Smooth muscle cell (in vitro differentiated cells): ENCODE data around the gene KRT78. TPM values are rescaled to one million over a fixed set of nuclear protein-coding genes. Genes with fewer than 3 reads are reported as not detected.

Experiments used
- DNase-seq: peaks from one replicate; lab custom pipeline; 2025; ENCODE audit not compliant: unreplicated experiment; lab: John Stamatoyannopoulos, UW
- H2AFZ ChIP-seq: fragments of 200-600 bp; sonication (generic); 2 replicates; pipeline ENCODE4 v1.6.0; 2016; ENCODE audit warnings: antibody characterized with exemption, low read depth, mild to moderate bottlenecking
- H3F3A ChIP-seq: fragments of 200-600 bp; sonication (generic); 2 replicates; pipeline ENCODE4 v1.6.0; 2017; ENCODE audit warnings: antibody characterized with exemption, low read depth
- H3K27ac ChIP-seq: fragments of 200-600 bp; sonication (generic); 2 replicates; pipeline ENCODE4 v1.5.1; 2016; ENCODE audit warnings: low read depth, mild to moderate bottlenecking
- H3K27me3 ChIP-seq: fragments of 200-600 bp; sonication (generic); 2 replicates; pipeline ENCODE4 v1.6.1; 2016; ENCODE audit warnings: low read depth, mild to moderate bottlenecking
- H3K36me3 ChIP-seq: fragments of 200-600 bp; sonication (generic); 2 replicates; pipeline ENCODE4 v1.5.1; 2016; ENCODE audit warnings: low read depth
- H3K4me1 ChIP-seq: fragments of 200-600 bp; sonication (generic); 2 replicates; pipeline ENCODE4 v1.5.1; 2016; ENCODE audit warnings: low read depth
- H3K4me2 ChIP-seq: fragments of 200-600 bp; sonication (generic); 2 replicates; pipeline ENCODE4 v1.6.0; 2016; ENCODE audit warnings: mild to moderate bottlenecking
- H3K4me3 ChIP-seq: fragments of 200-600 bp; sonication (generic); 2 replicates; pipeline ENCODE4 v1.5.1; 2016; ENCODE audit warnings: mild to moderate bottlenecking
- H3K79me2 ChIP-seq: fragments of 200-600 bp; sonication (generic); 2 replicates; pipeline ENCODE4 v1.6.0; 2016; ENCODE audit warnings: low read depth, mild to moderate bottlenecking
- H3K9ac ChIP-seq: fragments of 200-600 bp; sonication (generic); 2 replicates; pipeline ENCODE4 v1.6.0; 2016; ENCODE audit warnings: low read depth
- H3K9me3 ChIP-seq: fragments of 200-600 bp; sonication (generic); replicated peaks from 2 replicates; pipeline ENCODE4 v1.5.1; 2016; ENCODE audit warnings: low read depth
- H4K20me1 ChIP-seq: fragments of 200-600 bp; sonication (generic); 2 replicates; pipeline ENCODE4 v1.6.0; 2016; ENCODE audit warnings: low read depth
- whole genome bisulfite sequencing: methylation state at CpG from one replicate; pipeline ENCODE4 v1.1.7; 2016; ENCODE audit warnings: low lambda C conversion rate; 5-methylcytosine and 5-hydroxymethylcytosine counted together
- polyA plus RNA-seq: library from polyadenylated mRNA; unstranded; fragments of >200 nt; fragmentation: Nextera tagmentation; extraction: Ambion mirVana; gene quantifications from 2 replicates; pipeline ENCODE4 v1.2.1, GENCODE V29; 2016
- total RNA-seq: library from RNA; depleted of rRNA; stranded (reverse); fragments of >200 nt; gene quantifications from 2 replicates; pipeline ENCODE4 v1.2.3, GENCODE V29; 2014
- TF ChIP-seq, protein P1 (sequence below): fragments of 200-600 bp; sonication (generic); IDR thresholded peaks from 2 replicates; pipeline ENCODE4 v1.5.1; 2017; ENCODE audit warnings: borderline replicate concordance, mild to moderate bottlenecking, antibody characterized with exemption; ENCODE audit not compliant: insufficient read depth, poor library complexity, severe bottlenecking

KRT78 gene
- total and polyA plus RNA-seq, 2 experiments from 2014 or later = 1.6 to 2.7 TPM

DNA sequence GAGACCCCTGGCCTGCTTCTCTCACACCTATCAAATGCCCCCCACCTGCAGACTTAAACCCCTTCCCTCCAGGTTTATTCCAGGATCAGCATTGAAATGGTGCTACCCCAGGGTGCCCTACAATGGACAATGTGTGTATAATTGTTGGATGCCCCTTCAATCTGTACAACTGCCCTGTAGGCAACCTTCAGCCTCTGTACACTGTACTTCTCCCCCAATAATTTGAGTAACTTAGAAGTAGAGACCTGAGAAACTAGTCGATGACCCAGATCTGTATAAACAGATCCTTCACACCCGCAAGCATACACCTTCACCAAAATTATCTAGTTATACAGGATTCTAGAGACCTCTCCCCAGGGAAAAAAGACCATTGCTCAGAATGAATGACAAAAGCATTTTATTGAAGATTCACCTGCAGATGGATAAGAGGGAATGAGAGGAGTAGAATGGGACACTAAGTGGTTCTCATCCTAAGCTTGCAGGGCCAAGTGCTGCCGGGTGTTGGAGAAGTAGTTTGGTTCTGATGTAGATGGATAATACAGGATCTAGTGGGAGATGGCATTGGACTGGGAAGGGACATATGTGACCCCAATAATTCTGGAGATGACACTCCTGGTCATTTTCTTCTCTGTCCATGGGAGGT lies 42.5 kb downstream of the KRT78 start:
- no peaks in the 10 kb centered on the region for H3K4me1 ChIP-seq
- H3F3A ChIP-seq = no peaks in the 10 kb centered on the region
- TF ChIP-seq, protein P1, sequence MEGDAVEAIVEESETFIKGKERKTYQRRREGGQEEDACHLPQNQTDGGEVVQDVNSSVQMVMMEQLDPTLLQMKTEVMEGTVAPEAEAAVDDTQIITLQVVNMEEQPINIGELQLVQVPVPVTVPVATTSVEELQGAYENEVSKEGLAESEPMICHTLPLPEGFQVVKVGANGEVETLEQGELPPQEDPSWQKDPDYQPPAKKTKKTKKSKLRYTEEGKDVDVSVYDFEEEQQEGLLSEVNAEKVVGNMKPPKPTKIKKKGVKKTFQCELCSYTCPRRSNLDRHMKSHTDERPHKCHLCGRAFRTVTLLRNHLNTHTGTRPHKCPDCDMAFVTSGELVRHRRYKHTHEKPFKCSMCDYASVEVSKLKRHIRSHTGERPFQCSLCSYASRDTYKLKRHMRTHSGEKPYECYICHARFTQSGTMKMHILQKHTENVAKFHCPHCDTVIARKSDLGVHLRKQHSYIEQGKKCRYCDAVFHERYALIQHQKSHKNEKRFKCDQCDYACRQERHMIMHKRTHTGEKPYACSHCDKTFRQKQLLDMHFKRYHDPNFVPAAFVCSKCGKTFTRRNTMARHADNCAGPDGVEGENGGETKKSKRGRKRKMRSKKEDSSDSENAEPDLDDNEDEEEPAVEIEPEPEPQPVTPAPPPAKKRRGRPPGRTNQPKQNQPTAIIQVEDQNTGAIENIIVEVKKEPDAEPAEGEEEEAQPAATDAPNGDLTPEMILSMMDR = no peak
- no peak overlapping the region for H3K4me3 ChIP-seq
- no peak overlapping the region for H2AFZ ChIP-seq
- no peak overlapping the region for H3K4me2 ChIP-seq
- H3K27ac ChIP-seq = no peak overlapping the region
- H3K36me3 ChIP-seq = no peaks in the 10 kb centered on the region
- no peak for DNase-seq
- H3K9me3 ChIP-seq = no peaks in the 10 kb centered on the region
- no peak overlapping the region for H3K9ac ChIP-seq
- H3K79me2 ChIP-seq = no peaks in the 10 kb centered on the region
- WGBS = 97% methylated on average over 3 of the region's 3 CpGs
- H3K27me3 ChIP-seq = peaks cover 26% of the 10 kb centered on the region
- no peaks in the 10 kb centered on the region for H4K20me1 ChIP-seq

DNA sequence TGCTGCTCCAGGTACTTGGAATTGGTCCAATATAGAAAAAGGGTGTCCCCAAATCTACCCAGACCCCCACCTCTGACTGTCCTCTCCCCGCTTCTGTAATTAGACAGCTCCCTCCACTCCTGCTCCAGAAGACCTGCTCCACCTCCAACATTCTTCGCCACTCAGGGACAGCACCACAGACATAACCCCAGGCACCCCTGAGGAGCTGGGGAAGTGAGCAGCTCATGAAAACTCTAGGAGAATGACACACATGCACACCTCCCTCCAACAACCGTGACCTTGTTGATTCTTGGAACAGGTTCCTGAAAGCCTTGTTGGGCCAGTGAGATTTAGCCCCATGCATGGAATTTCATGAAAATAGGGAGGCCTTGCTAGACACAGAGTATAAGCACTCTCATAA lies 43.1 kb downstream of the KRT78 start:
- no peaks in the 10 kb centered on the region for H3K9me3 ChIP-seq
- no peaks in the 10 kb centered on the region for H3K36me3 ChIP-seq
- WGBS = 69% methylated on average over 3 of the region's 3 CpGs
- peaks cover 22% of the 10 kb centered on the region for H3K27me3 ChIP-seq
- H3K4me1 ChIP-seq = no peaks in the 10 kb centered on the region
- no peaks in the 10 kb centered on the region for H3K79me2 ChIP-seq
- no peak for DNase-seq
- H3K27ac ChIP-seq = no peak overlapping the region
- H3K9ac ChIP-seq = no peak overlapping the region
- no peaks in the 10 kb centered on the region for H4K20me1 ChIP-seq
- TF ChIP-seq, protein P1 = no peak
- no peak overlapping the region for H3K4me2 ChIP-seq
- H3K4me3 ChIP-seq = no peak overlapping the region
- no peaks in the 10 kb centered on the region for H3F3A ChIP-seq
- no peak overlapping the region for H2AFZ ChIP-seq

DNA sequence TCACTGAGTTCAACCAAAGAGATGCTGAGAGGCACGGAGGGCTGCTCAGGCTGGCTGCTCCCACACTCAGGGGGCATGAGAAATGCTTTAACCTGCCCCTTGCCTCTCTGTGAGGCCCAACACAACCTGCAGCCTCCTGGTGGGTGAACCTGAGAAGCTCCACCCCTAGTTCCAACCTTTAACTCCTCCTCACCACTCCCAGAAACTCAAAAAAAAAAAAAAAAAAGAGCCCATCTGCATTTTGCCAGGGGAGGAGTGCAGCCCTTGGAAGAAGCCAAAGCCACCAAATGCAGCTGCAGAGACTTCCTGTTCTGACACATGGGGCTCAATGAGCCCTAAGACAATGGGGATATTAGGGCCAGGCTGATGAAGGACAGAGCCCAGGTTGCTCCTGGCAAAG lies 43.8 kb downstream of the KRT78 start:
- TF ChIP-seq, protein P1 = no peak
- H3K4me3 ChIP-seq = no peak overlapping the region
- no peaks in the 10 kb centered on the region for H3K9me3 ChIP-seq
- no peaks in the 10 kb centered on the region for H3F3A ChIP-seq
- H3K36me3 ChIP-seq = no peaks in the 10 kb centered on the region
- no peak for DNase-seq
- peaks cover 18% of the 10 kb centered on the region for H3K27me3 ChIP-seq
- no peaks in the 10 kb centered on the region for H3K79me2 ChIP-seq
- H3K9ac ChIP-seq = no peak overlapping the region
- no peaks in the 10 kb centered on the region for H4K20me1 ChIP-seq
- H3K27ac ChIP-seq = no peak overlapping the region
- 6% methylated on average over 1 of the region's 1 CpG for WGBS
- H3K4me1 ChIP-seq = no peaks in the 10 kb centered on the region
- H3K4me2 ChIP-seq = no peak overlapping the region
- H2AFZ ChIP-seq = no peak overlapping the region

DNA sequence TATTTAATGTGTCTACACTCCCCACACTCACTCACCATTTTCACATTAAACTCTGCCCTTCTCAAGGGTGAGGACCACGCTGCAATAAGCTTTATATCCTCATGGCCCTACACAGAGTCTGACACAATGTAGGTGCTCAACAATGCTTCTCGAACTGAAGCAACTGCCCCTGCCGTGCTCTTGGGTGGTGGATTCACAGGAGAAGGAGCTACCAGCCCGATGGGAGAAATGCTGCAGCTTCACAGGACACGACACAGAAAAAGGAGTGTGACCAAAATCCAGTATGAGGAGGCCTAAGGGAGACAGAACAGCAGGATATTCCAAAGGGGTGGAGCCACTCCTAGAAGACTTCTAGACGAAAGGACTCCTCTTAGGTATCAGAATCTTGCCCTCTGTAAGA lies 46.4 kb downstream of the KRT78 start:
- WGBS = 72% methylated on average over 6 of the region's 6 CpGs
- no peaks in the 10 kb centered on the region for H3K4me1 ChIP-seq
- no peaks in the 10 kb centered on the region for H3K9me3 ChIP-seq
- no peaks in the 10 kb centered on the region for H3K79me2 ChIP-seq
- H2AFZ ChIP-seq = no peak overlapping the region
- H3K4me3 ChIP-seq = no peak overlapping the region
- no peak for DNase-seq
- H3F3A ChIP-seq = no peaks in the 10 kb centered on the region
- H3K27ac ChIP-seq = no peak overlapping the region
- H3K36me3 ChIP-seq = no peaks in the 10 kb centered on the region
- H3K27me3 ChIP-seq = no peaks in the 10 kb centered on the region
- H4K20me1 ChIP-seq = no peaks in the 10 kb centered on the region
- TF ChIP-seq, protein P1 = no peak
- no peak overlapping the region for H3K4me2 ChIP-seq
- no peak overlapping the region for H3K9ac ChIP-seq
